Activated T-helper 1 cell treated with Interleukin-2 at 50 U/mL for 16 hours (primary cell): Measurements from ENCODE around the gene PLPP7.

Source experiments
- DNase-seq: peaks from one replicate; pipeline ENCODE4 v3.0.0-alpha.2; 2020; ENCODE audit warnings: low read depth

Gene PLPP7

DNA sequence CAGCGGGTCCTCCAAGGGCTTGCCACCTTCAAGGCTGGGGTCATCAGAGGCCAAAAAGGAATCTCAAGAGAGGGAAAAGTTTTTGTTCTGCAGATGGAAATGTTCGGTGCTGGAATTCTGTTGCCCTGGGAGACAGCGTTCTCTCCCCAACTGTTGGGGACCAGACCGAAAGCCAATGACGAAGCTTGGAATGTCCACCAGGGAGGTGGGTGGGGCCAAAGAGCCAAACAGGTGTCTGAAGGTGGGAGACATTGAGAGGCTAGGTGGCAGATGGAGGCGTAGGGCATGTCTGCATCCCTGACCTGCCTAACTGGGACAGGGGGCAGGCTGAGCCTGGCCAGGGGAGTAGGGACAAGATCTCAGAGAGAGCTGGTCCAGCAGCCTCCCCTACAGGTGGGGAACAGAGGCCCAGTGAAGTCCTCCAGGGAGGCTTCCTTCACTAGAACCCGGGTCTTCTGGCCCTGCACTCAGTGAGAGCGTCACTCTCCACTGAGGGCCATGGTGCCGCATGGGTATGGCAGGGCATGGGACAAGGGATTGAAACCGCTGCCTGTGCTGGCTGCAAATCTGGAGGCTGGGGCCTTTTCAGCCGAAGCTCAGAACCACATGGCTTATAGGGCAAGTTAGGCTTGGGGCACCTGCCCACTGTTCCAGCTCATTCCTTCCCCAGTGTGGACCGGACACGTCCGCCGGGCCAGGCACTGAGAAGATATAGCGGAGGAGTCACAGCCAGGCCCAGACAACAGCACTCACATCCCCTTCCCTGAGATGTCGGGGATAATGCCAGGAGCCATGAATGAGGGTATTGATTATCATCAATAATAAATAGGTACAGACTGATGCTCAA lies 8.2 kb upstream of the PLPP7 start:
- DNase-seq = no peak

DNA sequence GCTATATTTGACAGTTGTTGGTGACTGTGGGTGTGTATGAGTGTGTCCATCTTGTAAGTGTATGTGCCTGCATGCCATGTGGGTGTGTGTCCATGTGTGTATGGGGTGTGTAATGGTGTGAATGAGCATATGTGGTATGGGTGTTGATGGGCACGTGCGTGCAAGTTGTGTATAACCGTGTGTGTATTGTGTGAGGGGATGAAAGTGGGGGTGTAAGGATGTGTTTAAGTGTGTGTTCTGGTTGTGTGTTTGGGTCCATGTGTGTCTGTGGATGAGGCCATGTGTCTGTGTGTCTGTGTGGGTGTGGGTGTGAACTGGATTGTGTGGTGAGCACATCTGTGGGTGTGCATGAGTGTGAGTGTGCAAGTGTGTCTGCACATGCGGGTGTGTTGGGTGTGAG lies 7.3 kb upstream of the PLPP7 start:
- no peak for DNase-seq

DNA sequence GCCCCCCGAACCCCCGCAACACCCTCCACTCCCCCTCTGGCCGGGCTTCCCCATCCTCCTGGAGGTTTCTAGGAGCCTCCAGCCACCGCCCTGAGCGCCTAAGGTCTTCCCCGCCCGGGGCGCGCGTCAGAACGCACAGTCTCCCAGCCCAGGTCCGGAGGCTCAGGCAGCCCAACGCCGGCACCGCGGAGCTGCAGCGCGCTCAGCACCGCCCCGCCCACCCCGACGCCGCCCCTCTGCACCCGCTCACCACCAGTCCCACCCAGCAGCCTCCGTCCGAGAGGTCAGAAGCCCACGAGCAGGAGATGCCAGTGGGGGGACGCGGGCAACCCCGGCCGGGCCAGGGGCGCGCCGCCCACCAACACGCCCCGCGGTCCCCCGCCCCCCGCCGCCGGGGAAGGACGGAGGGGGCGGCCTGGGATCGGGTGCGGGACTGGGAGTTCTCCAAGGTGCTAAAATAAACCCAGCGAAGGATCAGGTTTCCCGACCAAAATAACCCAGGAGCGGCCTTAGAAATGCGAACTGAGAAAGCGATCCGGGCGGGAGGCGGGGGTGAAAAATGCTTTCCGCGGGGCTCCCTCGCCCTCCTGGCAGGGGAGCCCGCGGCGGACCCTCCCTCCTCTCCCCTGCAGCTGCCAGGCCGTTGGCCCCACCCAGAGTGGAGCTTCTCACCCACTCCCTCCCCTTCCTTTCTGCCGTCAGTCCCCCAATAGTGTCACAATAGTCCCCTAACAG lies 6.7 kb upstream of the PLPP7 start:
- no peak for DNase-seq

GRCh38 chr9:131284856-131285255 lies 4.7 kb upstream of the PLPP7 start:
- DNase-seq = no peak

DNA sequence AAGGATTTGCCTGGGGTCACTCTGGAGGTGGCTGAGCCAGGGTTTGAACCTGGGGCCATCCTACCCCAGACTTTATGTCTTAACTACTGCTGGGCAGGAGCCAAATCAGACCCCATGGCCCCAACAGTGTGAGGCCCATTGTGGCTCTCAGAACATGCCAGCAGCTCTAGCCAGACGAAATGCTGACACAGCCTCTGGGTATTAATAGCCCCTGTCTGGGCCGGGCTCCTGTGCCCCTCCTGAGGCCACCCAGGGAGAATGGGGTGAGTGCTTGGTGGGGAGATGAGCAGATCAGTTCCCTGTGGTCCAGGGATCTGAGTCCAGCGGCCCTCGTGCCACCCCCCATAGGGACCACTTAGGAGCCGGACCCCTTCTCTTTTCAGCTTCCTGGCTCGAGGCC lies 2.2 kb upstream of the PLPP7 start:
- no peak for DNase-seq

DNA sequence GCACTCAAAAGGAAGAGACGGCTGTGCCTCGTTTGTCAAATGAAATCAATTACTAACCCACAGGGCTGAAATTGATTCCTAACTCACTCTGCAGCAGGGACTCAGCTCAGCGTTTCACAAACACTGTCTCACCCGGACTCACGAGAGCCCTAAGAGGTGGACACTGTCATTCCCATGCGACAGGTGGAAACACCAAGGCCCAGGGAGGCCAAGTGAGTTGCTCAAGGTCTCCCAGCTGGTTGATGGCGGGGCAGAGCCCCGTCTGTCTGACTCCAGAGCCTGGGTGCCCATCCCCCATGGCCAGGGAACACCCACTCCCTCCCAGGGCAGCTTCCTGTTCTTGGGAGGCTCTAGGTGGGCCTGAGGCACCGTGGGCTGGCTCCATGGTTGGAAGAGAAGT lies 1.3 kb upstream of the PLPP7 start:
- no peak for DNase-seq

DNA sequence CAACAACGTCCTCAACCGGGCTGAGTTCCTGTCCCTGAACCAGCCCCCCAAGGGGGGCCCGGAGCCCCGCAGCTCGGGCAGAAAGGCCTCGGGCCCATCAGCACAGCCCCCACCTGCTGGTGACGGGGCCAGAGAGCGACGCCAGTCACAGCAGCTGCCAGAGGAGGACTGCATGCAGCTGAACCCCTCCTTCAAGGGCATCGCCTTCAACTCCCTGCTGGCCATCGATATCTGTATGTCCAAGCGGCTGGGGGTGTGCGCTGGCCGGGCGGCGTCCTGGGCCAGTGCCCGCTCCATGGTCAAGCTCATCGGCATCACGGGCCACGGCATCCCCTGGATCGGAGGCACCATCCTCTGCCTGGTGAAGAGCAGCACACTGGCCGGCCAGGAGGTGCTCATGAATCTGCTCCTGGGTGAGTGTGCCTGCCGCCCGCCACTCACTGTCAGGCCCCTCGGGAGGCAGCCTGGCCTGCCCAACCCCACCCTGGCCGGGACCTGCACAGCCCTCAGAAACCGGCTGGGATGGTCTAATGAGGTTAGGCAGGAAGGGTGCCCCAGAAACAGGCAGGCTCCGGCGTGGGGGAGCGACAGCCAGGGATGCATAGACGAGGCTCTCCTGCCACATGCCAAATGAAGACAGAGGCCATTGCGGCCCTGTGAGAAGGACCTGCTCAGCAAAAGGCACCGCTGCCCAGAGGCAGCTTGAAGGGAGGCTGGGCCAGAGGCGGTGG lies 678 bp downstream of the PLPP7 start:
- DNase-seq = no peak

- no peak for DNase-seq
These were observed 1.3 kb downstream of the PLPP7 start for GRCh38 chr9:131290767-131291370.

- no peak for DNase-seq
These were observed 2.3 kb downstream of the PLPP7 start for GRCh38 chr9:131291795-131292315.

DNA sequence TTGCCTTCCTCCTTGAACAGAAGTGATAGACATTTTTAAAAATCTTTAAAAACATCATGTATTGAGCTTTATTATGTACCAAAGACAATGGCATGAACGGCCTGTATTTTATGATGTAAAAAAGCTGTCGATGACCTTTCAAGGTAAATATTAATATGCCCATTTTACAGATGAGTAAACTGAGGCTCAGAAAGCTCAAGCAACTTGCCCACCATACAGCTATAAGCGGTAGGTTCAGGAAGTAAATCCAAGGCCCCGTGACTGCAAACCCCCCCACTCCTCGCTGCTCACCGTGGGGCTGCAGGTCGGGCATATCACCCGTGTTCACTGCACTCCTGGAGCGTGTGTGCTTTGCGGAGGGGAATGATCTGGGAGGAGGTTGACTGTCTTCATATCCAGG lies 3.4 kb downstream of the PLPP7 start:
- no peak for DNase-seq

DNA sequence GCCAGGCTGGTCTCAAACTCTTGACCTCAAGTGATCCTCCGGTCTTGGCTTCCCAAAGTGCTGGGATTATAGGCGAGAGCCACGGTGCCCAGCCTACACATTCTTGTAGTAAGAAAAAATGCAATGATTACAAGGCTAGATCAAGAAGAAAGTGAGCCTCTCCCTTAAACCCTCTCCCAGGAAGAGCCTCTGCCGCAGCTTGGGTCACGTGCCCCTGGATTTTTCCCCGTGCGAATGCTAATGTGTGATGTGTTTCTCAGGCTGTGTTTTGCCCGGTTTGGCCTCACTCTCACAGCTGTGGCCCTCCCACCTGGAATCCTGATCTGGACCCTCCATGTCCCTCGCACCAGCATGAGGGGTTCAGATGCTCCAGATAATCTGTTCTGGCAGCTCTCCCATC lies 6.9 kb downstream of the PLPP7 start:
- DNase-seq = no peak

DNA sequence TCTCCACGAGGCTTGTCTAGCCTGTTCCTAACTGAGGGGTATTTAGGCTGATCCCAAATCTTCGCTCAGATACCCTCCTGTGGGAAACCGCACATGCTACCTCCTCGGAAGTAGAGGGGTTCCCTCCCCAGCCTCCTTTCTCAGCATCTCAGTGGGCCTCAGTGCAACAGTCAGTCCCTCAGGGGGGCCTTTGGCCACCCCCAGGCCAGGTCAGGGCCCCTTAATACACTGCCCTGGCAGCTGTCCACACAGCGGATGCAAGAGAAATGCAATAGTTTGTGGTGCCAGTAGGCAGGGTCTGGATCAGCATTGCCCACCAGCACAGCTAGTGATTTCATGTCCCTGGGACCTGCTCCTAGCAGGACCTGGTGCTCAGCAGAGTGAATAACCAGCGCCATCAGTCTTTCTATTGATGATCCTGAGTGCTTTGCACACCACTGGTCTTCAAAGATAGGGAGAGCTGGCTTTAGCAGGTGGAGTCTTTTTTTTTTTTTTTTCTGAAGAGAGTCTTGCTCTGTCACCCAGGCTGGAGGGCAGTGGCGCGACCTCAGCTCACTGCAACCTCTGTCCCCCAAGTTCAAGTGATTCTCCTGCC lies 7.5 kb downstream of the PLPP7 start:
- DNase-seq = no peak

- DNase-seq = no peak
These were observed 8.4 kb downstream of the PLPP7 start for GRCh38 chr9:131297903-131298302.

DNA sequence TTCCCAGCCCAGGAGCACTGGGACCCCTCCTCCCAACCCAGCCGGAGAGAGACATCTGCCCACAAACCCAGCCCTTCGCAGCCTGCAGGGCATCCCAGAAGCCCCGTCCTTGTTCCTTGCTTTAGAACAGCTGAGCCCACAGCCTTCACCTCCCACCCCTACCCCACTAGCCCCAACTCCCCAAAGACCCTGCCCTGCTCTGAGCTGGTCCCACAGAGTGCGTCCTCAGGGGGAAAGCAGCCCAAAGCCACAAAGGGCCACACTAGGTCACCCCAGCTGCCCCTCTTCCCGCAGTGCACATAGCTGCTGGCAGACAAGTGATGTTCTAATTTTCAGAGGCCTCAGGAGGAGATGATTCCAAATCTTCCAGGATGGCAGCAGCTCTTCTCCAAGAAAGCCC lies 8.8 kb downstream of the PLPP7 start:
- DNase-seq = no peak

DNA sequence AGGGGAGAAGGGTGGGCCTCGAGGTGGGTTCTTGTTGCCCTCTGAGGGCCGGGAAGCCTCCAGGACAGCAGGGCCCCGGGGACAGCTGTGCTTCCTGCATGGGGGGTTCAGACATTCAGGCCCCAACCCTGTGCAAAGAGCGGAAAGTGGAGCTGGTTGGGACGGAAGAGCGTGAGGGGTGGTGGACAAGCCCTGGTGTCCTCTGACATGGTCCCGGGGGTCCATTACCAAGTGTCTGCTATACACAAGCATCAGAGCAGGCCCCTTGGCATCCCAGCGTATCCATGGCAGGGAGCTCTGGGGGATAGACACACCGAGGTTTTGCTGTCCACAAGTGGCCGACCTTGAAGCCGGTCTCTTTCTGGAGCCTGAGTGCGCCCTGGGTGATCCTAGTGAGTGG lies 9.3 kb downstream of the PLPP7 start:
- DNase-seq = no peak

DNA sequence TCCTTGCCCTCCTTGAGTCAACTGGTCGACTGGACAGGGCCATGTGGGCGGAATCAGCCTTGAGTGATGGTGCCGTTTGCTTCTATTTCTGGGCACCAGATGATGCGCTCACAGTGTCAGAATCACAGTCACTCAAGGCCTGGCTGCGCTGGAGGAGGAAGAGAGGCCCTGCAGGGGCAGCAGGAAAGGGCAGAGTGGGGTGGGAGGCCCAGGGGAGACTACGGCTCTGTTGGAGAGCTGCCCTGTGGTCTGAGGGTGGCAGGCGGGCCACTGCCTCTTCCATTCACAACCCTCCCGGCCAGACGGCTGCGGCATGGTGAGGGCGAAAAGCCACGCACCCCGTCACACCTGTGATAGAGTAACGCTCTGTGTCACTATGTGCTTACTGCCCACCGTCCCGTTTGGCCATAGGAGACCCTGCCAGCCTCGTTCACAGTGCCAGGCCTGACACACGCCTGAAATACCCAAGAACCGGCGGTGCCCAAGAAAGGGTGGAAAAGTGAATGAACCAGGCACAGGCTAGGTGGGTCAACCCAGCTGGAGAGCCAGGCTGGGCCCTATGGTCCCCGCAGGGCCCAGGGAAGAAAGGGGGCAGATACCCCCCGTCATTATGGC lies 9.9 kb downstream of the PLPP7 start:
- no peak for DNase-seq

DNA sequence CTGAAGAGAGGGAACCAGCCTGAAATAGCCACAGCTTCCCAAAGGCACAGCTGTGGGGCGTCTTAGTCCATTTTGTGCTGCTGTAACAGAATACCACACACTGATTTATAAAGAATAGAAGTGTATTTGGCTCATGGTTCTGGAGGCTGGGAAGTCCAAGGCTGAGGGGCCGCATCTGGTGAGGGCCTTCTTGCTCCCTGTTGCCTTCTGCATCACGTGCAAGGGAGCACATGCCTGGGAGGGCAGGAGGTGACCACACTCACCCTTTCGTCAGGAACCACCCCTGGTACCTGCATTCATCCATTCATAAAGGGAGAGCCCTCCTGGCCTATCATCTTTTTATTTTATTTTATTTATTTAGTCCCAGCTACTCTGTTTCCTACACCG lies 10.4 kb downstream of the PLPP7 start:
- DNase-seq = no peak

GRCh38 chr9:131300444-131300843 lies 10.9 kb downstream of the PLPP7 start:
- DNase-seq = no peak

DNA sequence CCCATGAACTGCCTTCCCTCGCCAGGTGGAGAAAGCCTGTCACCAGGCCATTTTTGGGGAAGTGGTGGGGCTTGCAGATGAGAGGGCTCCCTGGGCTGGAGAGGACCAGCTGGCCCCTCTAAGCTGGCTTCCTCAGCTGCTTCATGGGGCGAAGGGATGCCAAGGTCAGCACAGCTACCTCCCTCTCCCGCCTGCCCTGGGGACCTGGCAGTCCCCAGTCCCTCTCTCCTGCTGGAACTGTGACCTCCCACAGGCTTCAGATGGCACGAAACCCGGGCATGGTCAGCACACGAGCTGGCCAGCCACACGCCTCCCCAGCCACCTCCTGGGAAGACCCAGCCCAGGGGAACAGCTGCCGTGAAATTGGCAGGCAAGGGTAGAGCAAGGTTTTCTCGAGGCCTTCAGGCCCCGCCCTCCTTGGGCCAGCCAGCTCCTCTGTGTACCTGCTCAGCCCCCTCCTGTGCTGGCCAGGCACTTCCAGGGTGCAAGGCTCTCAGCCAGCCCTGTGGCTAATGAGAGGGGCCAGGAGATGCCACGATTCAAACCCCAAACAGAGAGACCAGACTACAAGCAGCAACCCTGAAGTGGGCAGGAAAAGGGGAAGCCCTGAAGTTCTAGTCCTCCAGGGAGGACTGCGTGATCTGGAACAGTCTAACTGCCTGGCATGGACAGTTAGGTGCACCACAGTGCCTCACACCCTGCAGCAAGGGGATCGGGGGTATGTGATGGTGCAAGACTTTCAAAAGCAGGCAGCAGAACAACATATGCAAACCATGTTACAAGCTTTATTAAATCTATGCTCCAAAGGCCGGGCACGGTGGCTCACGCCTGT lies 12.9 kb downstream of the PLPP7 start:
- no peak for DNase-seq
